Measurements from ENCODE around the gene DNAJB12.

DNA sequence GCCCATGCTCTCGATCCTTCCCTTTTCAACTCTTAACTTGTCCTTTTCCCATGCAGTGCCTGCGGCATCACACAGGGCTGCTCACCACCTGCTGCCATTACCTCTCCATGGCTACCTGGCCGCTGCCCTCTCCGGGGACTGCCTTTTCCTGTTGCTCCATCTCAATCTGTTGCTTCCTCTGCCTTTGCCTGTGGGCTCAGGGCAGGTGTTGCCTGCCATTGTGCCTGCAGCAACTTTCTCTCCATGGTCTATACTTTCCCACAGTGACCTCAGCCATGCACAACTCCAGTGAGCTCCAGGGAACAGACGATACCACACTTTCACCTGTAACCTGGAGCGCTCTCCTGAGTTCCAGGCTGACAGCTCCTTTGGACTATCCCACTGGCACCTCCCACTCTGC, 3.2 kb downstream of the DNAJB12 start:
- TF ChIP-seq ZNF510 (tag by site-specific recombination; IDR thresholded peaks at IDR 0.05; ENCODE audit: insufficient replicate concordance), result no peak
- TF ChIP-seq, protein P1, sequence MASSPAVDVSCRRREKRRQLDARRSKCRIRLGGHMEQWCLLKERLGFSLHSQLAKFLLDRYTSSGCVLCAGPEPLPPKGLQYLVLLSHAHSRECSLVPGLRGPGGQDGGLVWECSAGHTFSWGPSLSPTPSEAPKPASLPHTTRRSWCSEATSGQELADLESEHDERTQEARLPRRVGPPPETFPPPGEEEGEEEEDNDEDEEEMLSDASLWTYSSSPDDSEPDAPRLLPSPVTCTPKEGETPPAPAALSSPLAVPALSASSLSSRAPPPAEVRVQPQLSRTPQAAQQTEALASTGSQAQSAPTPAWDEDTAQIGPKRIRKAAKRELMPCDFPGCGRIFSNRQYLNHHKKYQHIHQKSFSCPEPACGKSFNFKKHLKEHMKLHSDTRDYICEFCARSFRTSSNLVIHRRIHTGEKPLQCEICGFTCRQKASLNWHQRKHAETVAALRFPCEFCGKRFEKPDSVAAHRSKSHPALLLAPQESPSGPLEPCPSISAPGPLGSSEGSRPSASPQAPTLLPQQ (tag by site-specific recombination; IDR thresholded peaks at IDR 0.05), result no peak
- no peak for TF ChIP-seq ZNF670 (tag by site-specific recombination; IDR thresholded peaks at IDR 0.05; ENCODE audit: low read depth)
- no peak for TF ChIP-seq ZNF140 (tag by site-specific recombination; IDR thresholded peaks at IDR 0.05)
- TF ChIP-seq ZNF248 (tag by site-specific recombination; IDR thresholded peaks at IDR 0.05), result no peak
- TF ChIP-seq, protein P2, sequence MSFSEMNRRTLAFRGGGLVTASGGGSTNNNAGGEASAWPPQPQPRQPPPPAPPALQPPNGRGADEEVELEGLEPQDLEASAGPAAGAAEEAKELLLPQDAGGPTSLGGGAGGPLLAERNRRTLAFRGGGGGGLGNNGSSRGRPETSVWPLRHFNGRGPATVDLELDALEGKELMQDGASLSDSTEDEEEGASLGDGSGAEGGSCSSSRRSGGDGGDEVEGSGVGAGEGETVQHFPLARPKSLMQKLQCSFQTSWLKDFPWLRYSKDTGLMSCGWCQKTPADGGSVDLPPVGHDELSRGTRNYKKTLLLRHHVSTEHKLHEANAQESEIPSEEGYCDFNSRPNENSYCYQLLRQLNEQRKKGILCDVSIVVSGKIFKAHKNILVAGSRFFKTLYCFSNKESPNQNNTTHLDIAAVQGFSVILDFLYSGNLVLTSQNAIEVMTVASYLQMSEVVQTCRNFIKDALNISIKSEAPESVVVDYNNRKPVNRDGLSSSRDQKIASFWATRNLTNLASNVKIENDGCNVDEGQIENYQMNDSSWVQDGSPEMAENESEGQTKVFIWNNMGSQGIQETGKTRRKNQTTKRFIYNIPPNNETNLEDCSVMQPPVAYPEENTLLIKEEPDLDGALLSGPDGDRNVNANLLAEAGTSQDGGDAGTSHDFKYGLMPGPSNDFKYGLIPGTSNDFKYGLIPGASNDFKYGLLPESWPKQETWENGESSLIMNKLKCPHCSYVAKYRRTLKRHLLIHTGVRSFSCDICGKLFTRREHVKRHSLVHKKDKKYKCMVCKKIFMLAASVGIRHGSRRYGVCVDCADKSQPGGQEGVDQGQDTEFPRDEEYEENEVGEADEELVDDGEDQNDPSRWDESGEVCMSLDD (tag by site-specific recombination; IDR thresholded peaks at IDR 0.05), result no peak
- no peak for TF ChIP-seq ZNF561 (tag by site-specific recombination; IDR thresholded peaks at IDR 0.05; ENCODE audit: borderline replicate concordance)
- TF ChIP-seq, protein P3, sequence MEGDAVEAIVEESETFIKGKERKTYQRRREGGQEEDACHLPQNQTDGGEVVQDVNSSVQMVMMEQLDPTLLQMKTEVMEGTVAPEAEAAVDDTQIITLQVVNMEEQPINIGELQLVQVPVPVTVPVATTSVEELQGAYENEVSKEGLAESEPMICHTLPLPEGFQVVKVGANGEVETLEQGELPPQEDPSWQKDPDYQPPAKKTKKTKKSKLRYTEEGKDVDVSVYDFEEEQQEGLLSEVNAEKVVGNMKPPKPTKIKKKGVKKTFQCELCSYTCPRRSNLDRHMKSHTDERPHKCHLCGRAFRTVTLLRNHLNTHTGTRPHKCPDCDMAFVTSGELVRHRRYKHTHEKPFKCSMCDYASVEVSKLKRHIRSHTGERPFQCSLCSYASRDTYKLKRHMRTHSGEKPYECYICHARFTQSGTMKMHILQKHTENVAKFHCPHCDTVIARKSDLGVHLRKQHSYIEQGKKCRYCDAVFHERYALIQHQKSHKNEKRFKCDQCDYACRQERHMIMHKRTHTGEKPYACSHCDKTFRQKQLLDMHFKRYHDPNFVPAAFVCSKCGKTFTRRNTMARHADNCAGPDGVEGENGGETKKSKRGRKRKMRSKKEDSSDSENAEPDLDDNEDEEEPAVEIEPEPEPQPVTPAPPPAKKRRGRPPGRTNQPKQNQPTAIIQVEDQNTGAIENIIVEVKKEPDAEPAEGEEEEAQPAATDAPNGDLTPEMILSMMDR (tag by site-specific recombination; IDR thresholded peaks at IDR 0.05), result no peak
- TF ChIP-seq ZBTB8A (tag by site-specific recombination; IDR thresholded peaks at IDR 0.05), result no peak
- TF ChIP-seq, protein P4, sequence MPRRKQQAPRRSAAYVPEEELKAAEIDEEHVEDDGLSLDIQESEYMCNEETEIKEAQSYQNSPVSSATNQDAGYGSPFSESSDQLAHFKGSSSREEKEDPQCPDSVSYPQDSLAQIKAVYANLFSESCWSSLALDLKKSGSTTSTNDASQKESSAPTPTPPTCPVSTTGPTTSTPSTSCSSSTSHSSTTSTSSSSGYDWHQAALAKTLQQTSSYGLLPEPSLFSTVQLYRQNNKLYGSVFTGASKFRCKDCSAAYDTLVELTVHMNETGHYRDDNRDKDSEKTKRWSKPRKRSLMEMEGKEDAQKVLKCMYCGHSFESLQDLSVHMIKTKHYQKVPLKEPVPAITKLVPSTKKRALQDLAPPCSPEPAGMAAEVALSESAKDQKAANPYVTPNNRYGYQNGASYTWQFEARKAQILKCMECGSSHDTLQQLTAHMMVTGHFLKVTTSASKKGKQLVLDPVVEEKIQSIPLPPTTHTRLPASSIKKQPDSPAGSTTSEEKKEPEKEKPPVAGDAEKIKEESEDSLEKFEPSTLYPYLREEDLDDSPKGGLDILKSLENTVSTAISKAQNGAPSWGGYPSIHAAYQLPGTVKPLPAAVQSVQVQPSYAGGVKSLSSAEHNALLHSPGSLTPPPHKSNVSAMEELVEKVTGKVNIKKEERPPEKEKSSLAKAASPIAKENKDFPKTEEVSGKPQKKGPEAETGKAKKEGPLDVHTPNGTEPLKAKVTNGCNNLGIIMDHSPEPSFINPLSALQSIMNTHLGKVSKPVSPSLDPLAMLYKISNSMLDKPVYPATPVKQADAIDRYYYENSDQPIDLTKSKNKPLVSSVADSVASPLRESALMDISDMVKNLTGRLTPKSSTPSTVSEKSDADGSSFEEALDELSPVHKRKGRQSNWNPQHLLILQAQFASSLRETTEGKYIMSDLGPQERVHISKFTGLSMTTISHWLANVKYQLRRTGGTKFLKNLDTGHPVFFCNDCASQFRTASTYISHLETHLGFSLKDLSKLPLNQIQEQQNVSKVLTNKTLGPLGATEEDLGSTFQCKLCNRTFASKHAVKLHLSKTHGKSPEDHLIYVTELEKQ (tag by site-specific recombination; IDR thresholded peaks at IDR 0.05; ENCODE audit: borderline replicate concordance), result no peak
- no peak for TF ChIP-seq TRIM28 (IDR thresholded peaks at IDR 0.05; ENCODE audit: borderline replicate concordance, low read length)
- no peak for TF ChIP-seq ZSCAN30 (tag by site-specific recombination; IDR thresholded peaks at IDR 0.05)
- TF ChIP-seq ZNF155 (tag by site-specific recombination; IDR thresholded peaks at IDR 0.05), result no peak
- TF ChIP-seq ZNF707 (tag by site-specific recombination; IDR thresholded peaks at IDR 0.05), result no peak
